ENCODE data around the gene CSHL1.

Gene CSHL1

DNA sequence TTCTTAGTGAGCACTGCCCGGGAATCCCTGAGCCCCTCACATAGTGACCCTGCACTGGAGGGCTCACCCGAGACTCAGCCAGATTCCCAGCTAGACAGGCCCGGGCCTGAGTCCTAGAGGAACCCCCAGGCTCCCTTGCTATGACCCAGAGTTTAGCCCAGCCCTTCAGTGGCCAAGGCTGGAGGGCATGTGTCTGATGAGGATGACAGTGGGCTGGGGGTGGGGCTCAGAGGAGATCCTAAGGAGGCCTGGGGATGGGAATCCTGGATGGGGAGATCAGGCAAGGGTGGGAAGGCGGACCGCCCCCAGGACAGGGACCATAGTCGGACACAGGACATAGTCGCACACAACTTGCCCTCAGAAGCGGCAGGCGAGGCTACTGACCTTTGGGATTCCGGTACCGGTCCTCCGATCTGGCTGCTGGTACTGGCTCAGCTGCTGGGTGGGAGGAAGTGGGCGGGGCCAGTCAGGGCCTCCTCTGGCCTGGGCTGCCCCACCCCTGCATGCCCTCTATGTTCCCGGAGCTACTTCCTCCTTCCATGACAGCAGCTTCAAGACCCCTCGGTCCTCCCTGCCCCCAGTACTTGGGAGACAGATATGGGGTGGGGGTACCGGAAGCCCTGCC, 20.0 kb upstream of the CSHL1 start:
- H3K4me3 ChIP-seq (ENCODE audit: insufficient read length, low read depth) = no peak overlapping the region
- TF ChIP-seq ZNF274 (IDR thresholded peaks at IDR 0.05; ENCODE audit: low read depth, low read length) (no peak), YY1 (IDR thresholded peaks at IDR 0.05; ENCODE audit: insufficient read depth, insufficient read length) (no peak), SUZ12 (IDR thresholded peaks at IDR 0.05; ENCODE audit: extremely low read depth, insufficient read depth, insufficient read length) (no peak)
- H3K9me3 ChIP-seq (ENCODE audit: insufficient read depth, low read length) = no peaks in the 10 kb centered on the region
- no peaks in the 10 kb centered on the region for H3K36me3 ChIP-seq (ENCODE audit: insufficient read depth, insufficient read length, low read length)
- peak overlapping the region; percentile 38 for H3K9ac ChIP-seq (ENCODE audit: insufficient read length, low read depth)
- no peaks in the 10 kb centered on the region for H3K27me3 ChIP-seq (ENCODE audit: insufficient read depth, insufficient read length)
- peaks cover 16% of the 10 kb centered on the region for H3K4me1 ChIP-seq (ENCODE audit: insufficient read depth, insufficient read length)
- DNase-seq (ENCODE audit: low read depth, low spot score) = no peak

GRCh38 chr17:63929860-63930766, 19.1 kb upstream of the CSHL1 start:
- Histone ChIP-seq H3K9ac (ENCODE audit: insufficient read length, low read depth) (peak overlapping the region; percentile 38), H3K9me3 (ENCODE audit: insufficient read depth, low read length) (no peaks in the 10 kb centered on the region), H3K27me3 (ENCODE audit: insufficient read depth, insufficient read length) (no peaks in the 10 kb centered on the region), H3K36me3 (ENCODE audit: insufficient read depth, insufficient read length, low read length) (no peaks in the 10 kb centered on the region), H3K4me3 (ENCODE audit: insufficient read length, low read depth) (no peak overlapping the region), H3K4me1 (ENCODE audit: insufficient read depth, insufficient read length) (peaks cover 16% of the 10 kb centered on the region)
- DNase-seq (ENCODE audit: low read depth, low spot score) = no peak
- no peak for TF ChIP-seq SUZ12 (IDR thresholded peaks at IDR 0.05; ENCODE audit: extremely low read depth, insufficient read depth, insufficient read length)
- TF ChIP-seq YY1 (IDR thresholded peaks at IDR 0.05; ENCODE audit: insufficient read depth, insufficient read length) = no peak
- TF ChIP-seq ZNF274 (IDR thresholded peaks at IDR 0.05; ENCODE audit: low read depth, low read length) = no peak

DNA sequence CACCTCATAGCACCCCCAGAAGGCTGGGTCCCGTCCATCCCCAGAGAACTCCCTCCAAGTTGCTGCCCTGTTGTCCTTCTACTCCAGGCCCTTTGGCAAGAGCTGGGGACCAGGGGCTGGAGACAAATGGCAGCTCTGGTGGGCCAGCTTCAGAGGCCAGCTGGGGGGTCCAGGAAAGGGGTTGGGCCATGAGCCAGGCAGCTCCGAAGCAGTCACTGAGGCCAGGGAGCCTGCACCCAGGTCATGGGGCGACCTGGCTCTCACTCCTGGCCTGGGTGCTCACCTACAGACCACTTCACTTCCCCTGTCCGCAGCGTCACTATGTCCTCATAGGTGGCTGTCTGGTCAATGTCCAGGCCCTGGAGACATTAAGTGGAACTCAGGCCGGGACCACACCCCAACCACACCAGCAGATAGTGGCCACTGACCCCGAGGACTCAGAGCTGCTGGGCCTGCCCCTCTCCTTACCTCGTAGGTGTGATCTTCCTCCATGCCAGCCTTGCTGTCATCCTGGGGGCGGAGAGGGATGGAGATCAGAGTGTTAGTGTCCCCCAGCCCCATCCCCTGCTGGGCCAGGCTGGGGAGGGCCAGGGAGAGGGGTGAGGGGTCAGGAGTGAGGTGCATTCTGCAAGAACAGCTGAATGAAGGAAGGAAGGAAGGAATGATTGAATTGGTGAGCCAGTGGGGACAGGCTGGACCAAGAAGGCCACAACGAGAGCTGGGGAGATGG, 18.1 kb upstream of the CSHL1 start:
- Histone ChIP-seq H3K27me3 (ENCODE audit: insufficient read depth, insufficient read length) (no peaks in the 10 kb centered on the region), H3K4me1 (ENCODE audit: insufficient read depth, insufficient read length) (peaks cover 16% of the 10 kb centered on the region), H3K4me3 (ENCODE audit: insufficient read length, low read depth) (no peak overlapping the region), H3K36me3 (ENCODE audit: insufficient read depth, insufficient read length, low read length) (no peaks in the 10 kb centered on the region), H3K9me3 (ENCODE audit: insufficient read depth, low read length) (no peaks in the 10 kb centered on the region), H3K9ac (ENCODE audit: insufficient read length, low read depth) (no peak overlapping the region)
- TF ChIP-seq ZNF274 (IDR thresholded peaks at IDR 0.05; ENCODE audit: low read depth, low read length) (no peak), YY1 (IDR thresholded peaks at IDR 0.05; ENCODE audit: insufficient read depth, insufficient read length) (no peak), SUZ12 (IDR thresholded peaks at IDR 0.05; ENCODE audit: extremely low read depth, insufficient read depth, insufficient read length) (no peak)
- DNase-seq (ENCODE audit: low read depth, low spot score) = no peak

GRCh38 chr17:63928172-63928666, 17.2 kb upstream of the CSHL1 start:
- Histone ChIP-seq H3K27me3 (ENCODE audit: insufficient read depth, insufficient read length) (no peaks in the 10 kb centered on the region), H3K9ac (ENCODE audit: insufficient read length, low read depth) (no peak overlapping the region), H3K4me3 (ENCODE audit: insufficient read length, low read depth) (no peak overlapping the region), H3K36me3 (ENCODE audit: insufficient read depth, insufficient read length, low read length) (no peaks in the 10 kb centered on the region), H3K4me1 (ENCODE audit: insufficient read depth, insufficient read length) (peaks cover 16% of the 10 kb centered on the region), H3K9me3 (ENCODE audit: insufficient read depth, low read length) (no peaks in the 10 kb centered on the region)
- no peak for DNase-seq (ENCODE audit: low read depth, low spot score)
- TF ChIP-seq SUZ12 (IDR thresholded peaks at IDR 0.05; ENCODE audit: extremely low read depth, insufficient read depth, insufficient read length) = no peak
- no peak for TF ChIP-seq ZNF274 (IDR thresholded peaks at IDR 0.05; ENCODE audit: low read depth, low read length)
- no peak for TF ChIP-seq YY1 (IDR thresholded peaks at IDR 0.05; ENCODE audit: insufficient read depth, insufficient read length)

DNA sequence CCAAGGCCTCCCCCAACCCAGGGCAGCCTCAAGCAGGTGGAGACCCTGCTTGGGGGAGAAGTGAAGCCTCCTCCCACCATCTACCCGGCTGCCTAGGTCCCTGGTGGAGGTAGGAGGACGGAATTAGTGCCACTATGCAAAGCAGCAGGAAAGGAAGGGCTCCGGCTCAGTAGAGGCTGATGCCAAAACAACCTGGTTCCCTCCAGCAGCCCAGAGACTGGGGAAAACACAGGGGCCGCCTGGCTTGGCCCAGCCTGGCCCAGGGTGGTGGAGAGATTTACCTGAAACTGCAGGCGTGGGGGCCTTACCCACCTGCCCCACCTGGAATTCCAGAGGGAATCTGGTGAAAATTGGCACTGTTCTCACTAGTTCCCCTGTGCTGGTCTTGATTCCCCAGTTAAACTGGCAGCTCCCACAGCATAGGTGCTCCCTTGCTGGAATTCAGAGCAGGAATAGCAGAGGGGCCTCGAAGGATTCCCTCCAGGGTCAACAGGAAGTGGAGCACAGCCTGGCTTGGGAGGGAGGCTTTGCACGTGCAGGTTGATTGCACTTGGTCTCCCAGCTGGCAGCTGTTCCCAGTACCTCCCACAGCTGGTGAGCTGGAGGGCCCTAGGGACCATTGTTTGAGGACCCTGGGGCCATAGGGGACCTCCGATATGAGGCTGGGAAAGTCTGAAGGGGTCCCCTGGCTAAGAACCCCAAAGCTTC, 16.6 kb upstream of the CSHL1 start:
- no peaks in the 10 kb centered on the region for H3K27me3 ChIP-seq (ENCODE audit: insufficient read depth, insufficient read length)
- H3K36me3 ChIP-seq (ENCODE audit: insufficient read depth, insufficient read length, low read length) = no peaks in the 10 kb centered on the region
- no peak for DNase-seq (ENCODE audit: low read depth, low spot score)
- no peak overlapping the region for H3K4me3 ChIP-seq (ENCODE audit: insufficient read length, low read depth)
- H3K9me3 ChIP-seq (ENCODE audit: insufficient read depth, low read length) = no peaks in the 10 kb centered on the region
- peaks cover 16% of the 10 kb centered on the region for H3K4me1 ChIP-seq (ENCODE audit: insufficient read depth, insufficient read length)
- no peak overlapping the region for H3K9ac ChIP-seq (ENCODE audit: insufficient read length, low read depth)
- TF ChIP-seq YY1 (IDR thresholded peaks at IDR 0.05; ENCODE audit: insufficient read depth, insufficient read length) = no peak
- no peak for TF ChIP-seq SUZ12 (IDR thresholded peaks at IDR 0.05; ENCODE audit: extremely low read depth, insufficient read depth, insufficient read length)
- no peak for TF ChIP-seq ZNF274 (IDR thresholded peaks at IDR 0.05; ENCODE audit: low read depth, low read length)

DNA sequence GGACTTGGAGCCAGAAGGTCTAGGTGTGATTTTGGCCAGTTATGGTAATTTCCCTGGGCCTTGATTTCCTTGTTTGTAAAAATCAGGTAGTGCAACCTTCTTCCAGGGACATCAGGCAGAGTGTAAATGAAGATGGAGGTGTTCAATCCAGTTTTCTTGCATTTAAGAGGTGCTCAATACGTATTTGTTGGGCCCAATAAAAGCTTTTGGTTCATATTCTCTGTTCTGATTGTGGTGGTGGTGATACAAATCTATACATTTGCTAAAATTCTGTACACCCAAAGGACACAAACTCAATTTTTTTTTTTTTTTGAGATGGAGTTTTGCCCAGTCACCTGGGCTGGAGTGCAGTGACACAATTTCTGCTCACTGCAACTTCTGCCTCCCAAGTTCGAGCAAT, 15.1 kb upstream of the CSHL1 start:
- Histone ChIP-seq H3K36me3 (ENCODE audit: insufficient read depth, insufficient read length, low read length) (no peaks in the 10 kb centered on the region), H3K27me3 (ENCODE audit: insufficient read depth, insufficient read length) (no peaks in the 10 kb centered on the region), H3K9ac (ENCODE audit: insufficient read length, low read depth) (no peak overlapping the region), H3K9me3 (ENCODE audit: insufficient read depth, low read length) (no peaks in the 10 kb centered on the region), H3K4me1 (ENCODE audit: insufficient read depth, insufficient read length) (peaks cover 7% of the 10 kb centered on the region), H3K4me3 (ENCODE audit: insufficient read length, low read depth) (no peak overlapping the region)
- DNase-seq (ENCODE audit: low read depth, low spot score) = no peak
- TF ChIP-seq ZNF274 (IDR thresholded peaks at IDR 0.05; ENCODE audit: low read depth, low read length) (no peak), YY1 (IDR thresholded peaks at IDR 0.05; ENCODE audit: insufficient read depth, insufficient read length) (no peak), SUZ12 (IDR thresholded peaks at IDR 0.05; ENCODE audit: extremely low read depth, insufficient read depth, insufficient read length) (no peak)
